ENCODE results near the gene DNAI4. TPM values are rescaled to one million over a fixed set of nuclear protein-coding genes. Genes with fewer than 3 reads are reported as not detected.
"Not testable (repeated sequence)": the region's sequence is repeated elsewhere in the genome, so short reads cannot be mapped to it uniquely, and the experiment has no call there.

The DNAI4 gene
- total and polyA plus RNA-seq, 2 donors (not counting 1 experiment from before 2014, with no cell fraction given), result 0.30 to 2.7 TPM

- no peak for DNase-seq
- H4K20me1 ChIP-seq (ENCODE audit: control insufficient read depth, insufficient read depth, low read length, poor library complexity, severe bottlenecking), result no peaks in the 10 kb centered on the region
- ChIA-PET POLR2A (no interaction called here), CTCF (no interaction called here)
- H3K27me3 ChIP-seq (replicated peaks in 1 of 4; ENCODE audit: control extremely low read depth in 1 of 4, control insufficient read depth in 3 of 4, insufficient read depth in 4 of 4, low read length in 3 of 4), result peaks cover 0 to under 1% (median 0%) of the 10 kb centered on the region in 4 experiments
- peaks cover 9% of the 10 kb centered on the region for H3K27me3 Mint-ChIP-seq
- no peak overlapping the region for H2AFZ ChIP-seq (ENCODE audit: insufficient read depth, low read depth, low read length, poor library complexity, severe bottlenecking)
- H3K36me3 ChIP-seq (replicated peaks in 1 of 2; ENCODE audit: control extremely low read depth in 1 of 2, control insufficient read depth in 1 of 2, extremely low read depth in 1 of 2, insufficient read depth in 2 of 2, low read length in 1 of 2), result no peaks in the 10 kb centered on the region
- no peak overlapping the region for H3K9ac ChIP-seq (ENCODE audit: low read length)
- ATAC-seq (ENCODE audit: low read depth), result no peak
- H3K4me2 ChIP-seq (replicated peaks; ENCODE audit: low read depth, low read length, poor library complexity, severe bottlenecking), result no peak overlapping the region
- no peak overlapping the region for H3K4me3 ChIP-seq (ENCODE audit: control extremely low read depth in 1 of 5, extremely low read depth in 1 of 5, insufficient read depth in 1 of 5, low read depth in 2 of 5, low read length in 4 of 5)
- intact Hi-C loops (cut with micrococcal nuclease), result no loop called here
- peaks cover 0 to 1% (median 0%) of the 10 kb centered on the region in 3 donors for H3K9me3 ChIP-seq (ENCODE audit: control extremely low read depth in 1 of 3, control insufficient read depth in 2 of 3, insufficient read depth in 1 of 3, low read length in 2 of 3)
- H3K4me1 Mint-ChIP-seq, result no peaks in the 10 kb centered on the region
- H3K4me1 ChIP-seq (ENCODE audit: control insufficient read depth in 2 of 2, insufficient read depth in 2 of 2, low read length in 2 of 2), result no peaks in the 10 kb centered on the region
- TF ChIP-seq, protein P1, sequence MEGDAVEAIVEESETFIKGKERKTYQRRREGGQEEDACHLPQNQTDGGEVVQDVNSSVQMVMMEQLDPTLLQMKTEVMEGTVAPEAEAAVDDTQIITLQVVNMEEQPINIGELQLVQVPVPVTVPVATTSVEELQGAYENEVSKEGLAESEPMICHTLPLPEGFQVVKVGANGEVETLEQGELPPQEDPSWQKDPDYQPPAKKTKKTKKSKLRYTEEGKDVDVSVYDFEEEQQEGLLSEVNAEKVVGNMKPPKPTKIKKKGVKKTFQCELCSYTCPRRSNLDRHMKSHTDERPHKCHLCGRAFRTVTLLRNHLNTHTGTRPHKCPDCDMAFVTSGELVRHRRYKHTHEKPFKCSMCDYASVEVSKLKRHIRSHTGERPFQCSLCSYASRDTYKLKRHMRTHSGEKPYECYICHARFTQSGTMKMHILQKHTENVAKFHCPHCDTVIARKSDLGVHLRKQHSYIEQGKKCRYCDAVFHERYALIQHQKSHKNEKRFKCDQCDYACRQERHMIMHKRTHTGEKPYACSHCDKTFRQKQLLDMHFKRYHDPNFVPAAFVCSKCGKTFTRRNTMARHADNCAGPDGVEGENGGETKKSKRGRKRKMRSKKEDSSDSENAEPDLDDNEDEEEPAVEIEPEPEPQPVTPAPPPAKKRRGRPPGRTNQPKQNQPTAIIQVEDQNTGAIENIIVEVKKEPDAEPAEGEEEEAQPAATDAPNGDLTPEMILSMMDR (IDR thresholded peaks at IDR 0.05), result no peak
- no peak for TF ChIP-seq EZH2 (IDR thresholded peaks at IDR 0.05; ENCODE audit: borderline replicate concordance, insufficient read depth, low read depth, low read length, poor library complexity, severe bottlenecking)
- H3K27ac Mint-ChIP-seq, result no peak overlapping the region
- H3K4me3 Mint-ChIP-seq, result no peak overlapping the region
- no peaks in the 10 kb centered on the region for H3K9me3 Mint-ChIP-seq (ENCODE audit: insufficient read depth)
- H3K27ac ChIP-seq (ENCODE audit: low read length in 2 of 2), result no peak overlapping the region
- H3K79me2 ChIP-seq (ENCODE audit: control insufficient read depth, insufficient read depth, low read length), result no peaks in the 10 kb centered on the region
- WGBS (ENCODE audit: insufficient coverage), result no CpG with 5 or more reads among the region's 1 CpG
These were observed 115.4 kb downstream of the DNAI4 start for GRCh38 chr1:66809245-66809644.

- H3K4me2 ChIP-seq (replicated peaks; ENCODE audit: low read depth, low read length, poor library complexity, severe bottlenecking); H3K9ac ChIP-seq (ENCODE audit: low read length); POLR2A ChIA-PET; H3K27ac Mint-ChIP-seq; ATAC-seq (ENCODE audit: low read depth); DNase-seq; H3K27me3 ChIP-seq (replicated peaks in 1 of 4; ENCODE audit: control extremely low read depth in 1 of 4, control insufficient read depth in 3 of 4, insufficient read depth in 4 of 4, low read length in 3 of 4); H3K4me3 Mint-ChIP-seq; H4K20me1 ChIP-seq (ENCODE audit: control insufficient read depth, insufficient read depth, low read length, poor library complexity, severe bottlenecking); H3K4me3 ChIP-seq (ENCODE audit: control extremely low read depth in 1 of 5, extremely low read depth in 1 of 5, insufficient read depth in 1 of 5, low read depth in 2 of 5, low read length in 4 of 5); H3K9me3 Mint-ChIP-seq (ENCODE audit: insufficient read depth); H3K36me3 ChIP-seq (replicated peaks in 1 of 2; ENCODE audit: control extremely low read depth in 1 of 2, control insufficient read depth in 1 of 2, extremely low read depth in 1 of 2, insufficient read depth in 2 of 2, low read length in 1 of 2); intact Hi-C loops (cut with micrococcal nuclease); H3K4me1 Mint-ChIP-seq; H3K79me2 ChIP-seq (ENCODE audit: control insufficient read depth, insufficient read depth, low read length); H2AFZ ChIP-seq (ENCODE audit: insufficient read depth, low read depth, low read length, poor library complexity, severe bottlenecking); H3K27me3 Mint-ChIP-seq; H3K27ac ChIP-seq (ENCODE audit: low read length in 2 of 2); H3K9me3 ChIP-seq (ENCODE audit: control extremely low read depth in 1 of 3, control insufficient read depth in 2 of 3, insufficient read depth in 1 of 3, low read length in 2 of 3); H3K4me1 ChIP-seq (ENCODE audit: control insufficient read depth in 2 of 2, insufficient read depth in 2 of 2, low read length in 2 of 2): not testable (repeated sequence)
- WGBS (ENCODE audit: insufficient coverage), result no CpG with 5 or more reads among the region's 2 CpGs
- CTCF ChIA-PET, result interaction anchor here (0.7 kb wide), 1 partner anchor 1470 kb away, joined by 5 read pairs; no protein-coding TSS in a partner anchor
These were observed 128.8 kb downstream of the DNAI4 start for GRCh38 chr1:66795839-66796238.

All from B cell (primary cell).